NCI-H69 (cell line): ENCODE results near the gene SCAPER.
A peak's percentile ranks its signal among the peaks of the same experiment; 100 is the strongest.

ENCODE experiments used
- DNase-seq: peaks from one replicate; lab custom pipeline; 2025; lab: John Stamatoyannopoulos, UW

Gene SCAPER

GRCh38 chr15:76338486-76339304, 566.4 kb downstream of the SCAPER start:
- no peak for DNase-seq

DNA sequence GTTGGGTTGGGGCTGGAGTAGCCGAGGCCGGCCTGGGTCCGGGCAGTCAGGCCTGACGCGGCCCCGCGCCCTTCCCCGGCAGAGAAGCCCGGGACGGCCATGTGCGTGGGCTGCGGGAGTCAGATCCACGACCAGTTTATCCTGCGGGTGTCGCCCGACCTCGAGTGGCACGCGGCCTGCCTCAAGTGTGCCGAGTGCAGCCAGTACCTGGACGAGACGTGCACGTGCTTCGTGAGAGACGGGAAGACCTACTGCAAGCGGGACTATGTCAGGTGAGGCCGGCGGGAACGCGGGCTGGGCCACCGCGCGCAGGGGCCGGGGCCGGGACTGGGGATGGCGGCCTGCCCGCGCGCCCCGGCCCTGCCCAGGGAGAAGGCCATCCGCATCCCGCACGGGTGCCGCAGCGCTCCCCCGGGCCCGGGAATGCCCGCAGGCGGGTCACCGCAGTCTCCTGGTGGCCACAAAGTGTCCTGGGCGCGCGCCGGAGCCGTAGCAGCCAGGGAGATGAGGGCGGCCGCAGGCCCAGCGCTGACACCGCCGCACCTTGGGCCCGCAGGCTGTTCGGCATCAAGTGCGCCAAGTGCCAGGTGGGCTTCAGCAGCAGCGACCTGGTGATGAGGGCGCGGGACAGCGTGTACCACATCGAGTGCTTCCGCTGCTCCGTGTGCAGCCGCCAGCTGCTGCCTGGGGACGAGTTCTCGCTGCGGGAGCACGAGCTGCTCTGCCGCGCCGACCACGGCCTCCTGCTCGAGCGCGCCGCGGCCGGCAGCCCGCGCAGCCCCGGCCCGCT, 567.2 kb downstream of the SCAPER start:
- DNase-seq: no peak

DNA sequence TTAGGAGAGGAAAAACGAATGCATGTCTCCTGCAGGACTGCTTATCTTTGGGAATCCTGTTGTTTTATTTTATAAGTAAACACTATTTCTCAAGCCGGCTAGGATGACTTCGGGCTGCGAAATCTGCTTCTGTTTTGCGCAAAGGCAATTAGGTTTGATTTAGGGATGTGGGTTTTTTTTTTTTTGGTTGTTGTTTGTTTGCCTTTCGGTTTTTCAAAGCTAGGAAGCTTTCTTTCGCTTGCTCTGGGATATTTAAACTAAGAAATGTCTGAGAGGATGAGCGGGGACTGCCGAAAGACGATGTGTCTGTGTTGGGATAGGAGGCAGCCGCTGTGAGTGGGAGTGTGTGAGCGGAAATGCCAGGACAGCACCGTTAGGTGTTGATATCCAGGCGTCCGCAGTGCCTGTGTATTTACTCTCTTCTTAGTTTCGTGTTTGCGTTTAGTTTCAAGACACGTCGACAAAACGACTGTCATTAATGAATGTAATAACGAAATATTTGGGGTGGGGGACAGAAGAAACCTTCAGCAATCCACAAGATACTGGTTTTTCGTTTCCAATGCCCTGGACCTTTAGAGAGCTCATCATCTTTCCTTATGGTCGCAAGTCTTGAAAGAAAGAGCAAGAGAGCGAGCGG, 568.0 kb downstream of the SCAPER start:
- no peak for DNase-seq

- no peak for DNase-seq
These were observed 568.7 kb downstream of the SCAPER start, which contains the start of gene ISL2 for GRCh38 chr15:76336254-76337058. ISL2 (plus strand) TSS chr15:76336773; CDS start chr15:76336884, 111 bp downstream.

DNA sequence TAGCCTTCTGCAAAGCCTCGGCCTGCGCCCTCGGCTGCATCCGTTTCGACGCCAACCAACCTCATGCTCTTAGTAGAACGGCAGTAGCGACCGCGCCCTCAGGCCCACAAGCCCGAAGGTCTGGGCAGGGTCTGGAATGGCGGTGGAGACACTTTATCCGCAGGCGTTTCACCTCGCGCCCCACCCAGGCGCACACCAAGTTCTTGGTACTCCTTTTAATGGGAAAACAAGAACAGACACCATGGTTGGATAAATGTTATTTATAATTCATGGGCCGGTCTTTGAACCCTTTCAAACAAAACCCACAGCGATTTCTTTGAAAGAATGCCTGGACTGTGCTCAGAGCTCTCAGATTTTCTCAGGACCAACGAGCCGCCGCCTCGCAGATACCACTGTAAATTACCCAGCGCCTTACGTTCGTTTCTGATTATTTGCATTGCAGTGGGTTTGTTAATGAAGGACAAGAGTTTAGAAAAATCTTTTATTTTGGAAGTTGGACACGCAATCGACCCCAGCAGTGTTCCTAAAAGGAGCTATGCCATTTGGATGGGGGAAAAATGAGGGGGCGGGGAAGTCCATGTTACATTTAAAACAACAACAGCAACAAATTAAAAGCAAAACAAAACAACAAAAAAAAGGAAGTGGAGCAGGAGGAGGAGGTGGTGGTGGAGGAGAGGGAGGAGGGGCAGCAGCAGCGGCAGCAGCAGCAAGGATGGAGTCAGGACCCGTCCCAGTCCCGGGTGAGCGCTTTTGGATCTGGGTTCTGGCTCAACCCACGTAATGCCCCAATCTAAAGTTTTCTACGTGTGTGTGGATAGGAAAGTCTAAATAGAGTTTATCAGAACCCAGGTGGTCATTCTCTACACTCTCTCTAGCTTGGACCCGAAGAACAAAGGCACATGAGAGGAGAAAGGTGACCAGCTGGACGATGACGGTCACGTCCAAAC, 569.6 kb downstream of the SCAPER start:
- DNase-seq: no peak

GRCh38 chr15:76334438-76335306, 570.5 kb downstream of the SCAPER start:
- no peak for DNase-seq

DNA sequence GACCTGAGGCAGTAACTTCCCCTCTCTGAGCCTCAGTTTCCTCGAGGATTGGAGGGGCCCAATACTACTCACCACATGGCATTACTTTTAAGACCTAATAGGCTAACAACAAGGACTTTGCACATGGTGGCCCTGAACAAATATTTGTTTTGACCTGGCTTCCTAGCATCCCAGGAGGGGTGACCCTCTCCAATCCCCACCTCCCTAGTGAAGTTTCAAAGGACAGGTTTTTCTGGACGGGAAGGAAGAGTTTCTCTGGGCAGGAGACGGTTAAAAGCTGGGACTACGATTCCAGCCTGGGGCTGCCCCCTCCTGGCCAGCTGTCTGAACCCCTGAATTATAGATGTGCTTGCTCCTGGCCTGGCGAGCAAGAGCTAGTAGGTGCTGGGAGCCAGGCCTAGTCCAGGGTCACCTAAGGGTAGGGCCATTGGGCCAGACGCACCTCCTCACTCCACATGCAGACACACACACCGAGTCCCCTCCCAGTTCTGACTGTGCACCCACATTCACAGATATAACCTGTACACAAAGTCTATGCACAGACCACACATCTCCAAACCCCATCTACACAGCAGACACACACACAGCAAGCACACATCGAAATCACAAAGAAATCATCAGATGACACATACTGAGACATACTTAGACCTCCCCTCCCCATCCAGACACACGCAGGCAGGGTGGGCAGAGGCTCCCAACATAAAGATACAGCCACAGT, 571.3 kb downstream of the SCAPER start:
- DNase-seq: no peak

- DNase-seq: no peak
These were observed 571.8 kb downstream of the SCAPER start for GRCh38 chr15:76333309-76333708.

- no peak for DNase-seq
These were observed 572.3 kb downstream of the SCAPER start for GRCh38 chr15:76332796-76333195.

GRCh38 chr15:76330080-76330680, 575.0 kb downstream of the SCAPER start:
- peak; percentile 57 for DNase-seq

DNA sequence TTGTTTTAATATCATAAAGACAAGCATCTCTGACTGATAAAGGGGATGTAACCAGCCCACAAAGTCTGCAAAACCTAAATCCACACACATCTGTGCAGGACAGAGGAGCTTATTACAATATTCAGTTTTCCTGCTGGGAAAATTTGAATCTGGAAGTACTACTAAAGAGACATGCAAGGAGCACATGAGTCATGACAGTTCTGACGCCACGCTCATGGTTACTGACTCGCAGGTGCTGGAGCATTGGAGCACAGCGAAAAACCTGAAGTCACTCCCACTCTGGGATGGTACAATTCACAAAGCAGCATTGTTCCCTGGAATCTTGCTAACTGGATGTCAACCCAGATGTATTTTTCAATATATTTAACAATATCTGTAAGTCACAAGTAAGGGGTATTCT, 576.2 kb downstream of the SCAPER start:
- DNase-seq: no peak

GRCh38 chr15:76328106-76328696, 576.9 kb downstream of the SCAPER start:
- no peak for DNase-seq

GRCh38 chr15:76327191-76328105, 577.7 kb downstream of the SCAPER start:
- DNase-seq: peak; percentile 16

DNA sequence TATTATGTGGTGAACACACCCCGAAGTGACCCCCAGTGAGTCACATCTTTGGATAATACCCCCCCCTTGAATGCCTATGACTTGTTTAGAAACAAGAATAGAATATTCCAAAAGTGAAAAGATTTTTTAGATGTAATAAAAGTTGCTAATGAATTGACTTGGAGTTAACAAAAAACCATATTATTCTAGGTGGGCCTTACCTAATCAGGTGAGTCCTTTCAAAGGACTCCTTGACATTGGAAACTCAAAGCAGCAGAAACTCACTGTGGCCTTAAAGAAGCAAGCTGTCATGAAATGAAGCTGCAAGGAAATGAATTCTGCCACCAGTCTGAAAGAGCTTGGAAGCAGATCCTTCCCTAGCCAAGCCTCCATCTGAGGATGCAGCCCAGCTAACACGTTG, 579.4 kb downstream of the SCAPER start:
- no peak for DNase-seq

- DNase-seq: no peak
These were observed 581.1 kb downstream of the SCAPER start for GRCh38 chr15:76324066-76324465.

DNA sequence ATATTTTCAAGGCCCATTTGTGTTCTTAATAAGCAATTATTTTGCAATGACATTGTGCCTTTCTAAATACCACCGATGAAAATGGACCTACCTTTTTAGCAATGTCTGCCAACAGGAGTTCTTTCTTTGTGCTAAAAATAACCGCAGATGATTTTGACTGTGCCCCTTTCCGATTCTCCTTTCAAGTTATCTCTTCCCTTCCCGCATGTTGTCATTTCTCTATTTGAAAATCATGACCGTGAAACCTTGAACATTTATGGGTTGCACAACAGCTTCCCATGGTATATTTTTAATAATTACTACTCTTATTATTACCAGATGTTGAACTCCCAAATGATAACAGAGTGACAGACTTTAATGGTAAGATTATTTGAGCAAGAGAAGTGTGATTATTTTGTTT, 583.5 kb downstream of the SCAPER start:
- no peak for DNase-seq

DNA sequence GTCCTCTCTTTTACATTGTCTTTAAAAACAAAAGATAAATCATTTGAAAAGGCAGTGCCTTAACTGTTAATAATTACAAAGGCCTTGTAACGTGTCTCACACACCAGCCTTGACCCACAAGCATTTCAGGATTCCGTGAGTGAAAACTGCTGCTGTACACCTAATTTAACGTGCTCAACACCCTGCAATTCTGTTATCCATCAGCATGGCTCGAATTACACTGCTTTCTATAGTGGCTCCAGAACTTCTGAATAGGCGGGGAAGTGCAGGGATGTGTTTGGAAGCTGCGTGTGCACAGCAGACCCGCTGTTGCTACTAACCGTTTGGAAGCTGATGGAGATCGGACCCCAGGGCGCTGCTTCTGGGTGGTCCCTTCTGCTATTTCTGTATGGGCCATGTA, 584.0 kb downstream of the SCAPER start:
- peak; percentile 28 for DNase-seq
